Measurements from ENCODE around the gene AFF1.

DNA sequence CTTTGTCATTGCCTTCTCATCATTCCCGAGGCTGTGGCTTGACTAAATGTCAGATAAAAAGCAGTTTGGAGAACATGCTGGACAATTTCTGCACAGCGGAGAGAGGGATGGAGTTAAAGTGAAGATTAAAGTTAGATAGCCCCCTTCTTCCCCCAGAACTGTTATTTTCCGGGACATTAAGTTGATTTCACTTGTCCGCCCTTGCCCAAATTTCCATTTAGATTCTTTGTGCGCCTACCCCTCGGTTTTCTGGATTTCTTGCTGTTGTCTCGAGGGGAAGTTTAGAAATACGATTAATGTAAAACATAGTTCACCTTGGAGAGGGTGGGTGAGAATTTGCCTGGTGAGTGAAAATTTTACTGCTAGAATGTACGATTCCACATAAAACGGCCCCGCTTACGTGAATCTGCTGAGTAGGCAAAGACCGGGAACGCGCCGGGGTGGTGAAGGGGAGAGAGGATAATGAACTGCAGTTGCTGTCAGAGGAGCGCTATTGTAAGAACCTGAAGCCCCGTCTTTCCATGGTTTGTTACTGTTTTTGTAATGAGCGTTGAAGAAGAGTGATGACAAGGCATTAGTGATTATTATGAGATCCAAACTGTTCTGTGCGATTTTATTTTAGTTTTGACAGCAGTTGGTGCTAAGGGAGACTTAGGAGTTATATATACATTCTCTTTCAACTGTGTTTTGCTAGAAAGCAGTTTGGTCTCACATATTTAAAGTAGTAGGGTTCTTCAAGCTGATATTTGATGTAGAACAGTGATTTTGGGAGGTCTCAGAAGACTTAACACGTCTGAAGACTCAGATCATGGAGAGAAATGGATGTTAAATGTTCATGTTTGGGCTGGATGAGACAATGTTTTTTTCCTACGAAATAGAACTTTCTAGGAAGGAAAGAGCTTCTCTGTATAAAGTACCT is 73.0 kb downstream of the AFF1 start:
- TF ChIP-seq, protein P1, sequence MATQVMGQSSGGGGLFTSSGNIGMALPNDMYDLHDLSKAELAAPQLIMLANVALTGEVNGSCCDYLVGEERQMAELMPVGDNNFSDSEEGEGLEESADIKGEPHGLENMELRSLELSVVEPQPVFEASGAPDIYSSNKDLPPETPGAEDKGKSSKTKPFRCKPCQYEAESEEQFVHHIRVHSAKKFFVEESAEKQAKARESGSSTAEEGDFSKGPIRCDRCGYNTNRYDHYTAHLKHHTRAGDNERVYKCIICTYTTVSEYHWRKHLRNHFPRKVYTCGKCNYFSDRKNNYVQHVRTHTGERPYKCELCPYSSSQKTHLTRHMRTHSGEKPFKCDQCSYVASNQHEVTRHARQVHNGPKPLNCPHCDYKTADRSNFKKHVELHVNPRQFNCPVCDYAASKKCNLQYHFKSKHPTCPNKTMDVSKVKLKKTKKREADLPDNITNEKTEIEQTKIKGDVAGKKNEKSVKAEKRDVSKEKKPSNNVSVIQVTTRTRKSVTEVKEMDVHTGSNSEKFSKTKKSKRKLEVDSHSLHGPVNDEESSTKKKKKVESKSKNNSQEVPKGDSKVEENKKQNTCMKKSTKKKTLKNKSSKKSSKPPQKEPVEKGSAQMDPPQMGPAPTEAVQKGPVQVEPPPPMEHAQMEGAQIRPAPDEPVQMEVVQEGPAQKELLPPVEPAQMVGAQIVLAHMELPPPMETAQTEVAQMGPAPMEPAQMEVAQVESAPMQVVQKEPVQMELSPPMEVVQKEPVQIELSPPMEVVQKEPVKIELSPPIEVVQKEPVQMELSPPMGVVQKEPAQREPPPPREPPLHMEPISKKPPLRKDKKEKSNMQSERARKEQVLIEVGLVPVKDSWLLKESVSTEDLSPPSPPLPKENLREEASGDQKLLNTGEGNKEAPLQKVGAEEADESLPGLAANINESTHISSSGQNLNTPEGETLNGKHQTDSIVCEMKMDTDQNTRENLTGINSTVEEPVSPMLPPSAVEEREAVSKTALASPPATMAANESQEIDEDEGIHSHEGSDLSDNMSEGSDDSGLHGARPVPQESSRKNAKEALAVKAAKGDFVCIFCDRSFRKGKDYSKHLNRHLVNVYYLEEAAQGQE (IDR thresholded peaks at IDR 0.05; ENCODE audit: low read depth) = no peak
- no peak for TF ChIP-seq YY1 (IDR thresholded peaks at IDR 0.05; ENCODE audit: low read depth)
- no peak for TF ChIP-seq EP300 (IDR thresholded peaks at IDR 0.05; ENCODE audit: borderline replicate concordance)
- TF ChIP-seq TCF12 (IDR thresholded peaks at IDR 0.05; ENCODE audit: low read depth) = no peak
- TF ChIP-seq, protein P2, sequence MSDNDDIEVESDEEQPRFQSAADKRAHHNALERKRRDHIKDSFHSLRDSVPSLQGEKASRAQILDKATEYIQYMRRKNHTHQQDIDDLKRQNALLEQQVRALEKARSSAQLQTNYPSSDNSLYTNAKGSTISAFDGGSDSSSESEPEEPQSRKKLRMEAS (IDR thresholded peaks at IDR 0.05) = no peak
- no peak for TF ChIP-seq TAF1 (IDR thresholded peaks at IDR 0.05; ENCODE audit: low read depth)
- TF ChIP-seq TEAD4 (IDR thresholded peaks at IDR 0.05) = no peak
- no peak for TF ChIP-seq CEBPB (IDR thresholded peaks at IDR 0.05)
- no peak for TF ChIP-seq FOXM1 (IDR thresholded peaks at IDR 0.05; ENCODE audit: borderline replicate concordance, low read depth)
- TF ChIP-seq NFIC (IDR thresholded peaks at IDR 0.05) = no peak
- no peak for TF ChIP-seq CREB1 (IDR thresholded peaks at IDR 0.05; ENCODE audit: low read depth)
